ENCODE results near the gene BID. TPM values are rescaled to one million over a fixed set of nuclear protein-coding genes. Genes with fewer than 3 reads are reported as not detected.
"Not testable (repeated sequence)": the region's sequence is repeated elsewhere in the genome, so short reads cannot be mapped to it uniquely, and the experiment has no call there.

BID gene
- total and polyA plus RNA-seq, 8 donors: 3.2 to 15.7 (median 7.9) TPM

- DNase-seq: no peak
- FAIRE-seq: no peak
- no peak overlapping the region for H3K27ac ChIP-seq
- intact Hi-C loops (cut with DNase I): no loop called here
- no peaks in the 10 kb centered on the region for H3K9me3 ChIP-seq
- H3K4me1 ChIP-seq: peaks cover 0 to 8% (median 0%) of the 10 kb centered on the region in 3 donors
- no peaks in the 10 kb centered on the region for H3K27me3 ChIP-seq
- WGBS, 2 donors: 99 to 100% methylated on average over 2 of the region's 2 CpGs
- TF ChIP-seq, protein P1, sequence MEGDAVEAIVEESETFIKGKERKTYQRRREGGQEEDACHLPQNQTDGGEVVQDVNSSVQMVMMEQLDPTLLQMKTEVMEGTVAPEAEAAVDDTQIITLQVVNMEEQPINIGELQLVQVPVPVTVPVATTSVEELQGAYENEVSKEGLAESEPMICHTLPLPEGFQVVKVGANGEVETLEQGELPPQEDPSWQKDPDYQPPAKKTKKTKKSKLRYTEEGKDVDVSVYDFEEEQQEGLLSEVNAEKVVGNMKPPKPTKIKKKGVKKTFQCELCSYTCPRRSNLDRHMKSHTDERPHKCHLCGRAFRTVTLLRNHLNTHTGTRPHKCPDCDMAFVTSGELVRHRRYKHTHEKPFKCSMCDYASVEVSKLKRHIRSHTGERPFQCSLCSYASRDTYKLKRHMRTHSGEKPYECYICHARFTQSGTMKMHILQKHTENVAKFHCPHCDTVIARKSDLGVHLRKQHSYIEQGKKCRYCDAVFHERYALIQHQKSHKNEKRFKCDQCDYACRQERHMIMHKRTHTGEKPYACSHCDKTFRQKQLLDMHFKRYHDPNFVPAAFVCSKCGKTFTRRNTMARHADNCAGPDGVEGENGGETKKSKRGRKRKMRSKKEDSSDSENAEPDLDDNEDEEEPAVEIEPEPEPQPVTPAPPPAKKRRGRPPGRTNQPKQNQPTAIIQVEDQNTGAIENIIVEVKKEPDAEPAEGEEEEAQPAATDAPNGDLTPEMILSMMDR (IDR thresholded peaks at IDR 0.05): no peak
- no peak for ATAC-seq
- no peaks in the 10 kb centered on the region for H3K36me3 ChIP-seq
- no peak overlapping the region for H3K4me3 ChIP-seq
Observed at GRCh38 chr22:17703811-17704210, 70.5 kb downstream of the BID start.

GRCh38 chr22:17700778-17701177, 73.5 kb downstream of the BID start:
- intact Hi-C loops (cut with DNase I): no loop called here
- Histone ChIP-seq H3K9me3 (no peaks in the 10 kb centered on the region), H3K4me3 (no peak overlapping the region), H3K27me3 (no peaks in the 10 kb centered on the region), H3K36me3 (no peaks in the 10 kb centered on the region), H3K4me1 (peaks cover 0 to 1% (median 0%) of the 10 kb centered on the region in 3 donors), H3K27ac (no peak overlapping the region)
- TF ChIP-seq, protein P1 (IDR thresholded peaks at IDR 0.05): no peak
- DNase-seq (no peak), ATAC-seq (no peak), FAIRE-seq (no peak)
- WGBS, 2 donors: 39 to 46% methylated on average over 3 of the region's 3 CpGs

GRCh38 chr22:17699696-17700340, 74.5 kb downstream of the BID start:
- FAIRE-seq: no peak

GRCh38 chr22:17698948-17699347, 75.3 kb downstream of the BID start:
- FAIRE-seq (no peak), DNase-seq (no peak), ATAC-seq (no peak)
- Histone ChIP-seq H3K36me3 (no peaks in the 10 kb centered on the region), H3K4me3 (no peak overlapping the region), H3K27me3 (no peaks in the 10 kb centered on the region), H3K9me3 (no peaks in the 10 kb centered on the region), H3K4me1 (no peaks in the 10 kb centered on the region), H3K27ac (no peak overlapping the region)
- intact Hi-C loops (cut with DNase I): no loop called here
- TF ChIP-seq, protein P1 (IDR thresholded peaks at IDR 0.05): no peak

More at GRCh38 chr22:17699696-17700340, 74.5 kb downstream of the BID start:
- no peak overlapping the region for H3K4me3 ChIP-seq
- DNase-seq (no peak), ATAC-seq (no peak)
- intact Hi-C loops (cut with DNase I): no loop called here
- H3K9me3 ChIP-seq: no peaks in the 10 kb centered on the region
- WGBS, 2 donors: 77 to 78% methylated on average over 7 of the region's 7 CpGs
- no peaks in the 10 kb centered on the region for H3K36me3 ChIP-seq
- no peaks in the 10 kb centered on the region for H3K27me3 ChIP-seq
- TF ChIP-seq, protein P1 (IDR thresholded peaks at IDR 0.05): no peak
- H3K4me1 ChIP-seq: no peaks in the 10 kb centered on the region
- H3K27ac ChIP-seq: no peak overlapping the region

DNA sequence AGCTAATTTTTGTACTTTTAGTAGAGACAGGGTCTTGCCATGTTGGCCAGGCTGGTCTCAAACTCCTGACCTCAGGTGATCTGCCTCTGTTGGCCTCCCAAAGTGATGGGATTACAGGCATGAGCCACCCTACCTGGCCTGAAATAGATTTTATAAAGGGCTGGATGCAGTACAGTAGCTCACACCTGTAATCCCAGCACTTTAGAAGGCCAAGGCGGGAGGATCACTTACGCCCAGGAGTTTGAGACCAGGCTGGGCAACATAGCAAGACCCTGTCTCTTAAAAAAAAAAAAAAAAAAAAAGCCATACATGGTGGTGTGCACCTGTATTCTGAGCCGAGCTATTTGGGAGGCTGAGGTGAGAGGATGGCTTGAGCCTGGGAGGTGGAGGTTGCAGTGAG, 76.0 kb downstream of the BID start:
- H3K27me3 ChIP-seq; FAIRE-seq; H3K27ac ChIP-seq; intact Hi-C loops (cut with DNase I); DNase-seq; ATAC-seq; H3K36me3 ChIP-seq; H3K4me1 ChIP-seq; H3K9me3 ChIP-seq; H3K4me3 ChIP-seq: not testable (repeated sequence)
- WGBS, 2 donors: 98 to 100% methylated on average over 3 of the region's 3 CpGs

DNA sequence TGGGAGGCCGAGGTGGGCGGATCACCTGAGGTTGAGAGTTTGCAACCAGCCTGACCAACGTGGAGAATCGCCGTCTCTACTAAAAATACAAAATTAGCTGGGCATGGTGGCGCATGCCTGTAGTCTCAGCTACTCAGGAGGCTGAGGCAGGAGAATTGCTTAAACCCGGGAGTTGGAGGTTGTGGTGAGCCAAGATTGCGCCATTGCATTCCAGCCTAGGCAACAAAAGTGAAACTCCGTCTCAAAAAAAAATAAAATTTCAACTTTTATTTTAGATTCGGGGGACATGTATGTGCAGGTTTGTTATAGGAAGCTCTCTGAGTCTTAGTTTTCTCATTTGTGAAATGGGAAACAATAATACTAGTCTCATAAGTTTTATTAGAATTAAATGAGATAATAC, 77.1 kb downstream of the BID start:
- WGBS, 2 donors: 90 to 93% methylated on average over 10 of the region's 10 CpGs

More for the DNA sequence above, 77.1 kb downstream of the BID start:
- FAIRE-seq; ATAC-seq; H3K27me3 ChIP-seq; intact Hi-C loops (cut with DNase I); H3K36me3 ChIP-seq; H3K4me3 ChIP-seq; H3K27ac ChIP-seq; H3K9me3 ChIP-seq; DNase-seq; H3K4me1 ChIP-seq: not testable (repeated sequence)

Measured in pancreas (tissue), 10 donors.